Thymus (tissue), 11 donors: ENCODE results near the gene CELF2. TPM values are rescaled to one million over a fixed set of nuclear protein-coding genes. Genes with fewer than 3 reads are reported as not detected.

Experiments
- DNase-seq, 9 donors: peaks; one replicate each; pipeline ENCODE4 v3.0.0-alpha.2; 2013; ENCODE audit warnings: low spot score in 9 of 9, low read depth in 6 of 9, missing footprints in 1 of 9
- H3K27ac ChIP-seq, 2 donors: one replicate each; pipeline ENCODE4 v1.5.1; 2013; ENCODE audit warnings: control low read depth in 1 of 2, low read depth in 1 of 2, low read length in 1 of 2, mild to moderate bottlenecking in 1 of 2, moderate library complexity in 1 of 2
- H3K27me3 ChIP-seq, 2 donors: one replicate each; pipeline ENCODE4 v1.5.1; 2013; ENCODE audit warnings: low read length in 1 of 2; ENCODE audit not compliant: control insufficient read depth in 2 of 2, insufficient read depth in 1 of 2
- H3K36me3 ChIP-seq, 2 donors: one replicate each; pipeline ENCODE4 v1.5.1; 2013; ENCODE audit warnings: low read length in 1 of 2, mild to moderate bottlenecking in 1 of 2, moderate library complexity in 1 of 2; ENCODE audit not compliant: control insufficient read depth in 2 of 2, insufficient read depth in 2 of 2
- H3K4me1 ChIP-seq, 2 donors: one replicate each; pipeline ENCODE4 v1.5.1; 2013; ENCODE audit warnings: low read length in 2 of 2; ENCODE audit not compliant: control insufficient read depth in 2 of 2, insufficient read depth in 2 of 2
- H3K4me3 ChIP-seq, 2 donors: one replicate each; pipeline ENCODE4 v1.5.1; 2013; ENCODE audit warnings: low read length in 2 of 2, control low read depth in 1 of 2, mild to moderate bottlenecking in 1 of 2
- H3K9me3 ChIP-seq, 2 donors: one replicate each; pipeline ENCODE4 v1.5.1; 2013; ENCODE audit warnings: low read length in 1 of 2, mild to moderate bottlenecking in 1 of 2; ENCODE audit not compliant: control insufficient read depth in 2 of 2, insufficient read depth in 1 of 2
- WGBS: extraction: QIAGEN DNeasy Blood & Tissue Kit; methylation state at CpG from one replicate; pipeline ENCODE4 v1.1.7; 2013; 5-methylcytosine and 5-hydroxymethylcytosine counted together
- polyA plus RNA-seq: library from polyadenylated mRNA; stranded (reverse); fragments of 200-250 nt; gene quantifications from one replicate; pipeline ENCODE4 v1.2.3, GENCODE V29; 2013
- total RNA-seq: library from RNA; stranded (reverse); fragments of 120-200 nt; gene quantifications from one replicate; pipeline ENCODE4 v1.2.4, GENCODE V29; 2013
- donor health status: healthy.

CELF2 gene
- total and polyA plus RNA-seq, 2 donors, result 42.4 to 48.1 TPM

GRCh38 chr10:11218395-11218794, 200.7 kb downstream of the CELF2 start:
- Histone ChIP-seq H3K4me1 (no peaks in the 10 kb centered on the region), H3K36me3 (peaks cover 60 to 94% of the 10 kb centered on the region in 2 donors), H3K9me3 (no peaks in the 10 kb centered on the region), H3K27me3 (no peaks in the 10 kb centered on the region), H3K4me3 (no peak overlapping the region), H3K27ac (no peak overlapping the region)
- WGBS, result 90% methylated on average over 5 of the region's 5 CpGs
- no peak for DNase-seq

DNA sequence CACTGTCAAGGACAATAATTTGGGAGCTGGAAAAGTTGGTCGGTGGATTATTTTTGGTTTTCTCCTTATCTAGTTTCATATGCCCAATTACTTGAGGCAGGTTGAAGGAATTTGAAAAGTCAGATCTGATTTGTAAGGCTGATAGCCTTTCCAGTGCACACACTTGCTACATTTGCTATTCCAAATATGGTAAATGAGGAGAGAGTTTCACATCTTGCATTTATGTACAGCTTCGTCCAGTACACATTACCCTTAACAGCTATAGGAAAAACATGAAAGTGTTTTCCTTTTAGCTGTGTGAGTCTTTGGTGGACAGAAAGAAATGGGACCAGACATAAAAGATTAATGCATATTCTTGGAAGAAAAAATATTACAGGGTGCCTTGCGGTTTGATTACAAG, 201.8 kb downstream of the CELF2 start:
- peaks cover 0 to 3% of the 10 kb centered on the region in 2 donors for H3K4me1 ChIP-seq
- H3K9me3 ChIP-seq, result no peaks in the 10 kb centered on the region
- no peak for DNase-seq
- no peaks in the 10 kb centered on the region for H3K27me3 ChIP-seq
- 94% methylated on average over 3 of the region's 3 CpGs for WGBS
- no peak overlapping the region for H3K4me3 ChIP-seq
- H3K27ac ChIP-seq, result no peak overlapping the region
- H3K36me3 ChIP-seq, result peaks cover 57 to 86% of the 10 kb centered on the region in 2 donors

- Histone ChIP-seq H3K27ac (no peak overlapping the region), H3K4me3 (no peak overlapping the region), H3K9me3 (no peaks in the 10 kb centered on the region), H3K27me3 (no peaks in the 10 kb centered on the region), H3K36me3 (peaks cover 51 to 65% of the 10 kb centered on the region in 2 donors), H3K4me1 (peaks cover 32 to 33% of the 10 kb centered on the region in 2 donors)
- no peak for DNase-seq
- WGBS, result 98% methylated on average over 9 of the region's 9 CpGs
Measured at GRCh38 chr10:11223081-11223480, 205.4 kb downstream of the CELF2 start.

DNA sequence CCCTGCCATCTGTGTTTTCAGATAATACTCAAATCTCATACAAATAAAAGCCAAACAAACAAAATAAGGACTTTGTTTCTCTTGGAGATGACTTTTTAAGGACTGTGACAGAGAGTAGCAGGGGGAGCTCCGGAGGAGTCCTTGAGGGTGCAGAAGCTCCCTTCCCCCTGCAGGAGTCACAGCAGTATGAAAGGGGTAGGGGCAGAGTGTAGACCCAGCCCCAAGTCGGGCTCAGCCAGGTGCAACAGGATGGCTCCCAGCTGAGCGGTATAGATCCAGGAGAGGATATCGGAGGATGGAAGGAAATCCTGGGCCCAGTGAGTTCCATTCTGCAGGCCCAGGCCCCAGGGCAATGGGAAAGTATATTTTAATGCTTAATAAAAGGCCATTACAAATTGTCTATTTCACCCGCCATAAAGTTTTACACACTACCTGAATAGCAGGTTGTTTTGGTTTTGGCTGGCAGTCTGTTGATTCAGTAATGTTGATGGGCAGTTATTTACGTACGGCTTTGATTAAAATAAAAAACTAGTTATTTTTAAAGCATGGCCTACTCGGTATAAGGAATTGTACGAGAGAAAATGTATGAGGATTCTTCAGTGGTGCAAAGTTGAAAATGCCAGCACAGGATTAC, 206.0 kb downstream of the CELF2 start:
- Histone ChIP-seq H3K9me3 (no peaks in the 10 kb centered on the region), H3K4me1 (peaks cover 32 to 33% of the 10 kb centered on the region in 2 donors), H3K36me3 (peaks cover 47 to 60% of the 10 kb centered on the region in 2 donors), H3K27ac (no peak overlapping the region), H3K27me3 (no peaks in the 10 kb centered on the region), H3K4me3 (no peak overlapping the region)
- DNase-seq, result no peak
- 98% methylated on average over 9 of the region's 9 CpGs for WGBS

GRCh38 chr10:11224321-11224720, 206.6 kb downstream of the CELF2 start:
- H3K4me1 ChIP-seq, result peaks cover 32 to 33% of the 10 kb centered on the region in 2 donors
- over 99% methylated on average over 5 of the region's 5 CpGs for WGBS
- no peaks in the 10 kb centered on the region for H3K27me3 ChIP-seq
- H3K27ac ChIP-seq, result no peak overlapping the region
- H3K4me3 ChIP-seq, result no peak overlapping the region
- DNase-seq, result no peak
- no peaks in the 10 kb centered on the region for H3K9me3 ChIP-seq
- peaks cover 44 to 59% of the 10 kb centered on the region in 2 donors for H3K36me3 ChIP-seq

DNA sequence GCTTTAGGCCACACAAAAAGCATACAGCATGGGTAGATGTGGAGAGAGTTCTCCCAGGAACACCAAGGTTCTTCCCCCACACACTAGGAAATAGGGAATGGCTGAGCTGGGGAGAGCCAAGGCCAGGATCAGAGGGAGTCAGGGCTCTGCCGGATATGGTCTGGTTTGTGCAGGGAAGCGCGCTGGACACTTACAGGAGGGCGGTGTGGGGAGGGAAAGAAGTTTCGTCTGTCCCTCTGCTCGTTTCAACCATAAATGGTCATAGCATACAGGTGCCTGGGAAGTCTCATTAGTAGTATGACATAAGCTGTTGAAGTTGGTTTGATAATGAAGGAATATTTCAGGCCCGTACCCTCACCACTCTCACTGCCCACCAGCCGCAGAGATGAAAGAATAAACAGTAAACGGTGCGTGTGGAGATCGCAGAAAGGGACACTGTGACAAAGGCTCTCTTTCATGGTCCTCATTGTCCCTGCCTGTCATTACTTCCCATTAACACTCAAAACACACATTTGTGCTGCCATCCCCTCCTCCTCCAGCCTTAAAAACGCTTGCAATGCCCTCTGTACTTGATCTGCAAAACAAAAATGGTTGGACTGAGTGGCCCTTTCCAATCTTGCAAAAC, 207.2 kb downstream of the CELF2 start:
- no peak for DNase-seq
- H3K9me3 ChIP-seq, result no peaks in the 10 kb centered on the region
- peaks cover 46 to 57% of the 10 kb centered on the region in 2 donors for H3K36me3 ChIP-seq
- H3K27ac ChIP-seq, result no peak overlapping the region
- H3K4me3 ChIP-seq, result no peak overlapping the region
- no peaks in the 10 kb centered on the region for H3K27me3 ChIP-seq
- peaks cover 33 to 34% of the 10 kb centered on the region in 2 donors for H3K4me1 ChIP-seq
- 90% methylated on average over 12 of the region's 12 CpGs for WGBS

DNA sequence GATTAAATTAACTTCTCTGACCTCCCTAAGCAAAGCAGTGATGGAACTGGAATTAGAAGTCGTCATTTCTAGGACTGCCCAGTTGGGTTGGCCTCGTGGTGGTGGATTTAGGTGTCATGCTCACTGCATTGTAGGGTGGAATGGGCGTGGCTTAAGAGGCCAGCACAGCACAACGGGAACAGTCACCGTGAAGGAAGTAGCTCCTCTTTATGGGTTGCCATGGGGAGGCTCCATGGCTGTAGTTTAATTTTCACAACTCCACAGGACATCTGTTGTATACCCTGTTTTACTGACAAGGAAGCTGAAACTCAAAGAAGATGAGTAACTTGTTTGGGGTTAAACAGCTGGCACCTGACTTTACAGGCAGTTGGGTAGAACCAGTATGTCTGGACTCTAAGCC, 208.3 kb downstream of the CELF2 start:
- peaks cover 33 to 35% of the 10 kb centered on the region in 2 donors for H3K4me1 ChIP-seq
- H3K27ac ChIP-seq, result peak overlapping the region; percentile 66 to 86
- DNase-seq, result peak in 3 of 9 donors; percentile 63 to 77 (median 63)
- peaks cover 43 to 56% of the 10 kb centered on the region in 2 donors for H3K36me3 ChIP-seq
- no peaks in the 10 kb centered on the region for H3K27me3 ChIP-seq
- no peaks in the 10 kb centered on the region for H3K9me3 ChIP-seq
- no peak overlapping the region for H3K4me3 ChIP-seq
- WGBS, result 14% methylated on average over 5 of the region's 5 CpGs

DNA sequence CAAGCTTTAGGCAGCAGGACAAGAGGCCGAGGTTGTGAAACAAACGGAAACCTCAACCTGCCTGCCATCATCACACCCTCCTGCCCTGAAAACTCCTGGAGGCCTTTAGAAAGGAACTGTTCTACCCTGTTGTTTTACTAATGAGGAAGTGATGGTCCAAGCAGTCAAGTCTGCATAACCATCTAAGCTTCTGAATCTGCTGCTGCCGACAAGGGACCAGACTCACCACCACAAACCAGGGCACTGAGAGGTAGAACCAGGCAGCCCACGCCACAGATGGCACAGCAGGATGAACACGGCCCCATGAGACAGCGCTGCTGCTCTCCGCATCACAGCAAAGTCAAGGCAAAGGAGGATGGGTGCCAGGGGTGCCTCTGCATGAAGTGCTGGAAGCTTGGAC, 209.4 kb downstream of the CELF2 start:
- 43% methylated on average over 7 of the region's 7 CpGs for WGBS
- peaks cover 39 to 46% of the 10 kb centered on the region in 2 donors for H3K36me3 ChIP-seq
- H3K27ac ChIP-seq, result peak overlapping the region; percentile 37 to 86
- DNase-seq, result no peak
- H3K9me3 ChIP-seq, result no peaks in the 10 kb centered on the region
- peaks cover 33 to 35% of the 10 kb centered on the region in 2 donors for H3K4me1 ChIP-seq
- no peak overlapping the region for H3K4me3 ChIP-seq
- no peaks in the 10 kb centered on the region for H3K27me3 ChIP-seq

- Histone ChIP-seq H3K27ac (no peak overlapping the region), H3K9me3 (no peaks in the 10 kb centered on the region), H3K27me3 (no peaks in the 10 kb centered on the region), H3K4me3 (no peak overlapping the region), H3K4me1 (peaks cover 29 to 32% of the 10 kb centered on the region in 2 donors), H3K36me3 (peaks cover 44 to 53% of the 10 kb centered on the region in 2 donors)
- WGBS, result 97% methylated on average over 5 of the region's 5 CpGs
- DNase-seq, result no peak
Measured at GRCh38 chr10:11229893-11230292, 212.2 kb downstream of the CELF2 start.
